IPS DF 6.9 (cell line): ENCODE data around the gene FLYWCH2.

ENCODE experiments used
- DNase-seq: peaks from one replicate; pipeline ENCODE4 v3.0.0-alpha.2; 2013; ENCODE audit warnings: low read depth, low spot score
- H3K27ac ChIP-seq: one replicate; pipeline ENCODE4 v1.5.1; 2013; ENCODE audit warnings: low read length, control low read depth
- H3K27me3 ChIP-seq: 2 replicates; pipeline ENCODE4 v1.6.1; 2013; ENCODE audit warnings: mild to moderate bottlenecking, low read length; ENCODE audit not compliant: control insufficient read depth, insufficient read depth
- H3K36me3 ChIP-seq: 2 replicates; pipeline ENCODE4 v1.6.1; 2013; ENCODE audit warnings: low read length; ENCODE audit not compliant: control insufficient read depth, insufficient read depth
- H3K4me1 ChIP-seq: 2 replicates; pipeline ENCODE4 v1.6.1; 2013; ENCODE audit warnings: low read length; ENCODE audit not compliant: control insufficient read depth, insufficient read depth
- H3K4me3 ChIP-seq: 2 replicates; pipeline ENCODE4 v1.5.1; 2013; ENCODE audit warnings: mild to moderate bottlenecking, low read length
- H3K9me3 ChIP-seq: 2 replicates; pipeline ENCODE4 v1.6.1; 2013; ENCODE audit warnings: low read length, inconsistent platforms; ENCODE audit not compliant: control insufficient read depth, insufficient read depth
- WGBS: extraction: QIAGEN DNeasy Blood & Tissue Kit; methylation state at CpG from one replicate; pipeline ENCODE4 v1.1.7; 2013; ENCODE audit warnings: mixed read lengths, missing lambda C conversion rate; ENCODE audit not compliant: insufficient read length, insufficient coverage; 5-methylcytosine and 5-hydroxymethylcytosine counted together

Gene FLYWCH2

DNA sequence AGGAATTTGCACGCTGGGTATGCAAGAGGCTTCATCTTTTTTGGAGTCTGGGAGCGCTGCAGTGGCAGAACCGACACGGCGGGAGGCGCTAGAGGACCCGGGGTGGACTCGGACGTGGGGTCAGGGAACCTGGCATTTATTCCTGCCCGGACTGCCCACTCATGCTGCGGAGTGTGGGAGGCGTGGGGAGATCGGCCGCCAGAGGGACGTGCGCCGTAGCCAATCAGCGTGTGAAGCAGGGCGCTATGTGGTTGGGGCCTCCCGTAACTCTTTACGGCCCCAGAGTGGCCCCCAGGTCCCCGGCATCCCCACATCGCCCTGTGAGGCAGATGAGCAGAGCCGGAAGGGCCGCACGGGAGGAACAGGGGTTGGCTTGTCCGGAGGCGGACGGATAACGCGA, 11.2 kb downstream of the FLYWCH2 start:
- Histone ChIP-seq H3K27me3 (no peaks in the 10 kb centered on the region), H3K4me3 (no peak overlapping the region), H3K9me3 (no peaks in the 10 kb centered on the region), H3K27ac (no peak overlapping the region), H3K36me3 (no peaks in the 10 kb centered on the region), H3K4me1 (0 out of 2 replicates have a peak, but pooled peaks cover 1% of the 10 kb centered on the region)
- no peak for DNase-seq
- no CpG with 5 or more reads among the region's 31 CpGs for WGBS

DNA sequence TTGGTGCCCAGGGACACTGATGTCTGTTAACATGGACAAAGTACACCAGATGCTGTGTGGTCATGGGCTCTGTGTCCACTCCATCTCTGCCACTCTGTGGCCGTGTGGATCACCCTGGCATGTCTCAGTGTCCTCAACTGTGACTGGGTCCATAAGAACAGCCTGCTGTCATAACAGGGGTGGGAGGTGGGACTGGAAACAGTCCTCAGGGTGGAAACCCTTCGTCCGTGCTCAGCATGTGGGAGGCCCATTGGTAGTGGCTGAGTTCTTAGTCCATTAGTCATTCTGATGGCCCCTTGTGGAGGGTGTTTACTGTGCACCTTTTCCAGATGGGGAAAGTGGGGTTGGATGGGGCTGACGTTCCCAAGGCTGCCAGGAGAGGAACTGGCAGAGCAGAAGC, 12.8 kb downstream of the FLYWCH2 start:
- H3K27me3 ChIP-seq: no peaks in the 10 kb centered on the region
- no peak overlapping the region for H3K4me3 ChIP-seq
- no CpG with 5 or more reads among the region's 4 CpGs for WGBS
- no peaks in the 10 kb centered on the region for H3K9me3 ChIP-seq
- 0 out of 2 replicates have a peak, but pooled peaks cover 1% of the 10 kb centered on the region for H3K4me1 ChIP-seq
- no peak overlapping the region for H3K27ac ChIP-seq
- H3K36me3 ChIP-seq: no peaks in the 10 kb centered on the region
- no peak for DNase-seq

DNA sequence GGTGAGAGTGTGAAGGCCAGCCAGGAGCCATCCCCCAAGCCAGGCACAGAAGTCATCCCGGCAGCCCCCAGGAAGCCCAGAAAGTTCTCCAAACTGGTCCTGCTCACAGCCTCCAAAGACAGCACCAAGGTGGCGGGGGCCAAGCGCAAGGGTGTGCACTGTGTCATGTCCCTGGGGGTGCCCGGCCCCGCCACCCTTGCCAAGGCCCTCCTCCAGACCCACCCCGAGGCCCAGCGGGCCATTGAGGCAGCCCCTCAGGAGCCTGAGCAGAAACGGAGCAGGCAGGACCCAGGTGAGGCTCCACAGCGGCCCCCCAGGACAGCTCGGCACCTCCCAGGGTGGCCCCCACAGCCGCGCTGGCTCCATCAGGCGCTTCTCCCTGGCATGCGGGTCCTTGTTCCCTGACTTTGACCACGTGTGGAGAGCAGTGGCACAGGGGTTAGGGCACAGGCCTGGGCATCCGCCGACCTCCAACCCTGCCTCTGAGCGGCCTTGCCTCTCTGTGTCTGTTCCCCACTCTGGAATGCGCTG, 13.5 kb downstream of the FLYWCH2 start:
- no peaks in the 10 kb centered on the region for H3K36me3 ChIP-seq
- no peak overlapping the region for H3K4me3 ChIP-seq
- H3K4me1 ChIP-seq: no peaks in the 10 kb centered on the region
- no peaks in the 10 kb centered on the region for H3K27me3 ChIP-seq
- DNase-seq: no peak
- WGBS: no CpG with 5 or more reads among the region's 19 CpGs
- no peaks in the 10 kb centered on the region for H3K9me3 ChIP-seq
- H3K27ac ChIP-seq: no peak overlapping the region

DNA sequence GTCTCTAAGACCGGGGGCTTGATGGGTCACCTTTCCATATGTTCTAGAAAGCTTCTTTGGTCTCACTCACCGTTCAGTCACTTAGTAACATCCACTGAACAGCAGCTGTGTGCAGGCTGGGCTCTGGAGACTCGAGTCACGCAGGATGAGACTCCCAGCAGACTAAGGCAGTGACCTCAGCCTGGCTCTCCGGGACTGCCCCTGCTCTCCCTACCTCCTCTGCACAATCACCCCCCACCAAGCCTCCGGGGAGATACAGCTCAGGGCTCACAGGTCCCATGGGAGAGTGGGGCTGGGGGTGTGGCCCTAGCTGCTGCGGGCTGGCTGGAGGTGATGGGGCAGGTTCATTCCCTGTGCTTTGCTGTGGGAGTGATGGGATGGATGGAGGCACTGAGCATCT, 14.1 kb downstream of the FLYWCH2 start:
- Histone ChIP-seq H3K9me3 (no peaks in the 10 kb centered on the region), H3K4me1 (no peaks in the 10 kb centered on the region), H3K36me3 (no peaks in the 10 kb centered on the region), H3K27me3 (no peaks in the 10 kb centered on the region), H3K4me3 (no peak overlapping the region; the same call in 1 of the 2 replicates), H3K27ac (no peak overlapping the region)
- no CpG with 5 or more reads among the region's 7 CpGs for WGBS
- no peak for DNase-seq

DNA sequence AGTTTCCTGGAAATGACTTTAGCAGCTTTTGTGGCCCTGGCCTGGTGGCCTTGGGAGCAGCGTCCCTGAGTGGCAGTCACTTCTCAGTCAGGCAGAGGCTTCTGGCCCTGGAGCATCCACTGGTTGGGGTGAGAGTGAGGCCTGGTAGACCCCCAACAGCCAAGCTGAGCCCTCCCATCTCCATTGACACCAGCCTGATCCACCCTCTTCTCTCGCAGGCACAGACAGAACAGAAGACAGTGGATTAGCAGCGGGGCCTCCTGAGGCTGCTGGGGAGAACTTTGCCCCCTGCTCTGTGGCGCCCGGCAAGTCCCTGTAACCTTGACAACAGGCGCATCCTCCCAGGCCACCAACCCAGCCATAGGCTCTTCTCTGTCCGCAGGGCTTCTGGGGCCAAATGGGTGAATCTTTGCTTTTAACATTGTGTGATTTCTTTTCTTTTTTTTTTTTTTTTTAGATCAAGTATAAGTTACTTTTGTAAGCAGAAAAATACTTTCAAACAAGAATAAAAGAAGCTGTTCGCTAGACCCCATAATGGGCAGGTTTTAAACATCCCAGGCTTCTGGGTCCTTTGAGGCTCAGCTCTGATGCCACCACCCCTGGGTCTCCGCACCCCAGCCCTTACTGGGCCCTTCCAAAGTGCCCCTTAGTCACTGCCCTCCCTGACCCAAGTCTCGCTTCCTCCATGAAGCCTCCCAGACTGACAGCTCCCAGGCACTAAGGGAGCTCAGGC, 16.0 kb downstream of the FLYWCH2 start:
- Histone ChIP-seq H3K27me3 (no peaks in the 10 kb centered on the region), H3K27ac (no peak overlapping the region), H3K4me3 (no peak overlapping the region), H3K36me3 (no peaks in the 10 kb centered on the region), H3K9me3 (no peaks in the 10 kb centered on the region), H3K4me1 (no peaks in the 10 kb centered on the region)
- DNase-seq: no peak
- no CpG with 5 or more reads among the region's 10 CpGs for WGBS

DNA sequence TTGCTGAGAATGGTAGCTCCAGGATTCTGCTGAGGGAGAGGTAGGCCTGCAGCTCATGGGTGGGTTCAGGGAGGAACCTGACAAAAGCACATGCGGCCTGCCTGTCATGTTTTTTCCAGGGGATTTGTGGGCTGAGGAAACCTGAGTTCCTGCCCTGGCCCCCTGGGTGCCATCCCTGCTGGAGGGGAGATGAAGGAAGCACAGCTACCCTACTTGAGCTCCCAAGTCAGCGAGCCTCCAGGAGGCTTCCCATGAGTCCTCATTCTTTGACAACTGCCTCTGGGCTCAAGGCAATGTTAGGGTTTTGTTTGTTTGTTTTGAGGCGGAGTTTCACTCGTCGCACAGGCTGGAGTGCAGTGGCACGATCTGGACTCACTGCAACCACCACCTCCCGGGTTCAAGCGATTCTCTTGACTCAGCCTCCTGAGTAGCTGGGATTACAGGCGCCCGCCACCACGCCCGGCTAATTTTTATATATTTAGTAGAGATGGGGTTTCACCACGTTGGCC, 16.6 kb downstream of the FLYWCH2 start:
- no peaks in the 10 kb centered on the region for H3K4me1 ChIP-seq
- no peaks in the 10 kb centered on the region for H3K27me3 ChIP-seq
- no peaks in the 10 kb centered on the region for H3K9me3 ChIP-seq
- H3K4me3 ChIP-seq: no peak overlapping the region
- no peak for DNase-seq
- no peak overlapping the region for H3K27ac ChIP-seq
- H3K36me3 ChIP-seq: no peaks in the 10 kb centered on the region
- no CpG with 5 or more reads among the region's 13 CpGs for WGBS

DNA sequence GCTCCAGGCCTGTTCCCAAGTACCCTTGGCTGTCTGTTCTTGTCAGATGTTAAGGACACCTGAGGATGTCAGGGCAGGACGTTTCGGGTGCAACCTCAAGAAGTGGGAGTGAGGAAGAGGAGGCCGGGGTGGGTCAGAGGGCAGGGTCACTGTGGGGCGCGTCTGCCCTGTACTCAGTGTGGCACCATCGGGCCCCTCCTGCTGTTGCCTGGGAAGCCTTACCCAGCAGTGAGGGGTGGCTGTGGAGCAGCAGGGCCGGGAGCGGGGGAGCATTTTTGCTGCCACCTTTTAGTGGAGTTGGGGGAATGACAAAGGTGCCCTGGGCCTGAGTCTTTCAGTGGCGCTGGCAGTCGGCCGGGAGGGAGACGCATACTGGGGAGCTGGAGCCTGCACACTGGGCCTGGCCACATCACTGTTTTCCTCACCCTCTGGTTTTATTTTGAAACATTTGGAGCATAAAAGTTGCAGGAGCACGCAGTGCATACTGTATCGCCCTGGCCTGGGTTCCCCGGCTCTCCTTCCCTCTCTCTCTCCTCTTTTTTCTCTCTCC, 17.6 kb downstream of the FLYWCH2 start:
- Histone ChIP-seq H3K27ac (no peak overlapping the region), H3K9me3 (no peaks in the 10 kb centered on the region), H3K36me3 (no peaks in the 10 kb centered on the region), H3K4me3 (no peak overlapping the region), H3K4me1 (no peaks in the 10 kb centered on the region), H3K27me3 (no peaks in the 10 kb centered on the region)
- no peak for DNase-seq
- WGBS: no CpG with 5 or more reads among the region's 15 CpGs

DNA sequence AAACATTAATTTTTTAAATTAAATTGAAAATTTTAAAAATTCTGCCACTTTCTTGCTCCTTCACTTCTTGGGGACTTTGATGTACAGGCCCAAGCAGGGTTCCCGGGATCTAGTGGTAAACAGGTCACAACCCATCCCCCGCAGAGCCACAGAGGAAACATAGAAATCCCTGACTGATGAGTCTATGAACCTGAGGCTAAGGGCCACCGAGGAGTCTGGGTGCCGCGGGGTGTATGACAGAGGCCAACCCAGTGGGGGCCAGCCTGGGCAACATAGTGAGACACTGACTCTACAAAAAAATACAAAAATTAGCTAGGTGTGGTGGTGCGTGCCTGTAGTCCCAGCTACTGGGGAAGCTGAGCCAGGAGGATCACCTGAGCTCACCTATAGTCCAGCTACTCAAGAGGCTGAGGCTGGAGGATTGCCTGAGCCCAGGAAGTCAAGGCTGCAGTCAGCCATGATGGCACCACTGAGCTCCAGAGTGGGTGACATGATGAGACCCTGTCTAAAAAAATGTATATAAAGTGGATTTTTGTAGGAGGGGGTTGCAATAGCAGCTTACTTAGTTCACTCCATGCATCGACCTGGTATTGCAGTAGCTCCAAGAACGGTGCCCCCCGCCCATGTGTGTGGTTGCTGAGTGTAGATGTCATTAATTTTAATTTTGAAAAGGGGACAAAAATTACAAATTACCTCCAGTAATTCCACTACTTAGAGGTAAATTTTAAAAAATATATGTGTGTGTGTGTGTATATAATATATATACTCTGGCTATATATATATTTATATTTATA, 19.5 kb downstream of the FLYWCH2 start:
- WGBS: no CpG with 5 or more reads among the region's 9 CpGs
- Histone ChIP-seq H3K27ac (no peak overlapping the region), H3K4me3 (no peak overlapping the region), H3K4me1 (no peaks in the 10 kb centered on the region), H3K36me3 (no peaks in the 10 kb centered on the region), H3K9me3 (no peaks in the 10 kb centered on the region), H3K27me3 (no peaks in the 10 kb centered on the region)
- no peak for DNase-seq

DNA sequence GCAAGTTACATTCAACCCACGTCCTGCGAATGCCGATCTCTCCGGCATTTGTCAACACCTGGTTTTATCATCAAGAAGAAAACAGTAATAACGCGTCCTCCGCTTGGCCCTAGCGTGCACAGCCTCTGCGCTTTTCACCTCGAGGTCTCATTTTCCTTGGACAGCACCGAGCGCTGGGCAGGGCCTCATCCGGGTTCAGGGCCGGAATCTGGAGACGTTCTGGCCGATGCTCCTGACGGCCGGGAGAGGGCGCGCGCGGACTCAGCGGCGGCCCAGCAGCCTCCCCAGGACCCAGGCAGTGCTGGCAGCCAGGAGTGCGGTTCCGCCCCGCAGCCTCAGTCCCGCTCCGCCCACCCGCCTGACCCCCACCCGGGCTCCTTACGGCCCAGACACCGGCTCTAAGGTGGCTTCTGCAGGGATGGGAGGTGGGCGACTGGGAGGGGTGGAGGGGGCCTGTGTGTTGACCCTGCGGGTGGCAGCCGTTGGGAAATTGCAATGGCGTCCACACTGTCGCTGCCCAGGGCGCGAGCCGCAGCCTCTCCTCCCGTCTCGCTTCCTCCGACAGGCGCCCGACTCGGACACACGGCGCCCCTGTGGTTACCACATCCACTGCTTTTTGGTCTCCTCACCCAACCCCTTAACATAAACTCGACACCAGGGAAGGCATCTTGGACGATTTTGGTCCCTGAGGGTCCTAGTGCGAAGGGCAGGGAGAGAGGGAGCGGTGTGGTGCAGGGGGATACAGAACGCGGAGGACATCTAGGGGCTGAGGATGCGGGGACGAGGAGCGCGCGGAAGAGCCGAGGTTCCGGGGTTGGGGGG, 21.3 kb downstream of the FLYWCH2 start:
- WGBS: no CpG with 5 or more reads among the region's 62 CpGs
- Histone ChIP-seq H3K4me1 (no peaks in the 10 kb centered on the region), H3K9me3 (no peaks in the 10 kb centered on the region), H3K36me3 (no peaks in the 10 kb centered on the region), H3K4me3 (peak overlapping the region; percentile 30; the same call in 1 of the 2 replicates), H3K27me3 (no peaks in the 10 kb centered on the region), H3K27ac (no peak overlapping the region)
- DNase-seq: peak; percentile 55

DNA sequence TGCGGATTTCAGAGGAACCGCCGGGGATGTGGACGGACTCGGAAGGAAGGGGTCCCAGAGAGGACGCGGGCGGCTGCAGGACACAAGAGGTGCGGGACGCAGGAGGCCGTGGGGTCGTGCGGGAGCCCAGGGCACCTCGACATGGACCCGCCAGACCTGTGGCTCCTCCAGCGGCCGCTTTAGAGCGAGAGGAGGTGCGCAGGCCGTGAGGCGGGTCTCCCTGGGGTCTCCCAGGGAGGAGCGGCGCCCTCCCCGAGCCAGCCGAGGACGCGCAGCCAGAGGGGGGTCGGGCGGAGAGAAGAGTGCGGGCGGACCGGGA, 21.9 kb downstream of the FLYWCH2 start:
- Histone ChIP-seq H3K27me3 (no peaks in the 10 kb centered on the region), H3K27ac (no peak overlapping the region), H3K9me3 (no peaks in the 10 kb centered on the region), H3K4me3 (peak overlapping the region; percentile 30; the same call in 1 of the 2 replicates), H3K4me1 (no peaks in the 10 kb centered on the region), H3K36me3 (no peaks in the 10 kb centered on the region)
- WGBS: no CpG with 5 or more reads among the region's 32 CpGs
- DNase-seq: no peak
